KMS-11 (cell line): ENCODE data around the gene KLK11.

Source experiments
- H2AFZ ChIP-seq: fragments of 200-600 bp; sonication (generic); 2 replicates; pipeline ENCODE4 v1.6.1; 2016; ENCODE audit warnings: antibody characterized with exemption, mixed run types, low read depth
- H3K27ac ChIP-seq: fragments of 200-600 bp; sonication (generic); 2 replicates; pipeline ENCODE4 v1.6.1; 2016; ENCODE audit warnings: mild to moderate bottlenecking, mixed run types
- H3K27me3 ChIP-seq: fragments of 200-600 bp; sonication (generic); 2 replicates; pipeline ENCODE4 v1.6.1; 2017; ENCODE audit warnings: mild to moderate bottlenecking, low read depth, mixed run types, moderate library complexity; ENCODE audit not compliant: insufficient read depth
- H3K36me3 ChIP-seq: fragments of 200-600 bp; sonication (generic); 2 replicates; pipeline ENCODE4 v1.6.1; 2017; ENCODE audit warnings: mild to moderate bottlenecking, mixed run types; ENCODE audit not compliant: insufficient read depth
- H3K4me1 ChIP-seq: fragments of 200-600 bp; sonication (generic); 2 replicates; pipeline ENCODE4 v1.6.1; 2016; ENCODE audit warnings: mild to moderate bottlenecking, low read depth, mixed run types; ENCODE audit not compliant: poor library complexity, severe bottlenecking
- H3K4me2 ChIP-seq: fragments of 200-600 bp; sonication (generic); 2 replicates; pipeline ENCODE4 v1.7.0; 2016; ENCODE audit warnings: mild to moderate bottlenecking, mixed run types
- H3K4me3 ChIP-seq: fragments of 200-600 bp; sonication (generic); IDR thresholded peaks from 2 replicates; pipeline ENCODE4 v1.6.1; 2017; ENCODE audit warnings: low read depth, low read length, mixed read lengths; ENCODE audit not compliant: insufficient read depth
- H3K79me2 ChIP-seq: fragments of 200-600 bp; sonication (generic); 2 replicates; pipeline ENCODE4 v1.6.1; 2016; ENCODE audit warnings: low read depth, mixed run types; ENCODE audit not compliant: insufficient read depth
- H3K9ac ChIP-seq: fragments of 200-600 bp; sonication (generic); 2 replicates; pipeline ENCODE4 v1.6.1; 2016; ENCODE audit warnings: mild to moderate bottlenecking, mixed run types
- H4K20me1 ChIP-seq: fragments of 200-600 bp; sonication (generic); 2 replicates; pipeline ENCODE4 v1.6.1; 2016; ENCODE audit warnings: mild to moderate bottlenecking, mixed run types; ENCODE audit not compliant: insufficient read depth
- CTCF ChIP-seq: fragments of 200-600 bp; sonication (generic); conservative IDR thresholded peaks from 2 replicates; pipeline ENCODE4 v1.6.1; 2017; ENCODE audit warnings: low read depth, mild to moderate bottlenecking, antibody characterized with exemption, low read length, moderate library complexity, mixed read lengths

KLK11 gene

DNA sequence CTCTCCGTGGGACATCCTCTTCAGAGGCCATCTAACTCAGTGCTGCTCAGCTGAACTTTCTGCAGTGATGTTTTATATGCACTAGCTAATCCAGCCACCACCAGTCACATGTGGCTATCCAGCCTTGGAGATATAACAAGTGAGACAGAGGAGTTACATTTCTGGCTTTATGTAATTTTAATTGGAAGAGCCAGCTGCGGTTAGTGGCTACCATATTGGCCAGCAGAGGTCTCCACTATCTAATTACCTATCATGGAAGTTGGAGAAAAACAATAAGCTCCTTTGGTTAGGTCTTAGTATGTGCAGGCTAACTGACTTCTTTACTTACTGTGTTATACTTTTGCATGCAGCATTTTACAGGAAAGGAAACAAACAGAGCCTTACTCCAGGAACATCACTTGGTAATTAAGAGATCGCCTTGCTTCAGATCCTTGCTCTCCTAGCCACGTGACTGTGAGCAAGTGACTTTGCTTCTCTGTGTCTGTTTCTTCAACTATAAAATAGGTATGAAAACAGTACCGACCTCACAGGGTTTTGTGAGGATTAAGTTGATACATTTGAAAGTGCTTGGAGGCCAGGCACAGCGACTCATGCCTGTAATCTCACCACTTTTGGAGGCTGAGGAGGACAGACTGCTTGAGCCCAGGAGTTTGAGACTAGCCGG, 5.3 kb downstream of the KLK11 start:
- no peaks in the 10 kb centered on the region for H3K36me3 ChIP-seq
- peak; percentile 45; the same call in 1 of the 2 replicates for TF ChIP-seq CTCF
- H3K27me3 ChIP-seq = peaks cover 2% of the 10 kb centered on the region; the same call in 1 of the 2 replicates
- H3K4me3 ChIP-seq = no peak overlapping the region
- no peaks in the 10 kb centered on the region for H3K4me1 ChIP-seq
- H2AFZ ChIP-seq = no peak overlapping the region
- no peaks in the 10 kb centered on the region for H4K20me1 ChIP-seq
- no peaks in the 10 kb centered on the region for H3K79me2 ChIP-seq
- H3K4me2 ChIP-seq = no peak overlapping the region
- H3K27ac ChIP-seq = no peak overlapping the region
- no peak overlapping the region for H3K9ac ChIP-seq

DNA sequence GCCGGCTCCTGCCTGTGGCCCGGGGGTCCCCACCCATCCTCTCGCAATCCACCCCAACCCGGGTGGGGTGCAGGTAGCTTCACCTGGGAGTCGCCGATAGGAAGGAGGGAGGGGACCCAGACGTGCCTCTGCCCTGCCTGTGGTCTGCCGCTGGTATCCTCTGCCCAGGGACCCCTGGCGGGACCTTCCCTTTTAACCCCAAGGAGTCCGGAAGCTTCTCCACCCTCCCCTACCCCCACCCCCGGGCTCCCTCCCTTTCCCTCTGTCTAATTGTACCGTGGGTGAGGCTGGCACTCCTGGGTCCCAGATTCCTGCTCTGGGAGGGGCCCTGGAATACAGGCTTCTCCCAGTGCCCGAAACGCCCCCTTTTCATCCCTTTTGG, 6.9 kb downstream of the KLK11 start, which contains the start of gene KLK10:
Gene KLK10 (minus strand): TSS at position 166 of the 382 bp plus-strand sequence. CDS start 579 bp downstream, outside the sequence.
- no peak within 1 kb of the TSS for H2AFZ ChIP-seq
- H3K4me1 ChIP-seq = no peaks in the 10 kb centered on the region
- no peak within 1 kb of the TSS for H3K4me2 ChIP-seq
- H3K27me3 ChIP-seq = peaks cover 2% of the 10 kb centered on the region; the same call in 1 of the 2 replicates
- no peaks in the 10 kb centered on the region for H3K79me2 ChIP-seq
- no peak within 1 kb of the TSS for H3K4me3 ChIP-seq
- H3K27ac ChIP-seq = no peak within 1 kb of the TSS
- no peak for TF ChIP-seq CTCF
- no peaks in the 10 kb centered on the region for H4K20me1 ChIP-seq
- no peaks in the 10 kb centered on the region for H3K36me3 ChIP-seq
- no peak within 1 kb of the TSS for H3K9ac ChIP-seq

GRCh38 chr19:51018745-51019543, 7.5 kb downstream of the KLK11 start:
- Histone ChIP-seq H3K27ac (no peak overlapping the region), H3K9ac (no peak overlapping the region), H3K4me3 (no peak overlapping the region), H2AFZ (no peak overlapping the region), H3K4me1 (no peaks in the 10 kb centered on the region), H3K4me2 (no peak overlapping the region), H3K79me2 (no peaks in the 10 kb centered on the region), H3K27me3 (peaks cover 2% of the 10 kb centered on the region; the same call in 1 of the 2 replicates), H4K20me1 (no peaks in the 10 kb centered on the region), H3K36me3 (no peaks in the 10 kb centered on the region)
- no peak for TF ChIP-seq CTCF

GRCh38 chr19:51016798-51017683, 9.4 kb downstream of the KLK11 start:
- Histone ChIP-seq H3K36me3 (no peaks in the 10 kb centered on the region), H3K4me3 (no peak overlapping the region), H3K9ac (no peak overlapping the region), H3K79me2 (no peaks in the 10 kb centered on the region), H2AFZ (no peak overlapping the region), H3K4me1 (no peaks in the 10 kb centered on the region), H4K20me1 (no peaks in the 10 kb centered on the region), H3K27me3 (peaks cover 2% of the 10 kb centered on the region; the same call in 1 of the 2 replicates), H3K4me2 (no peak overlapping the region), H3K27ac (no peak overlapping the region)
- peak; percentile 47; the same call in 1 of the 2 replicates for TF ChIP-seq CTCF
